ENCODE data around the gene TMEM107. TPM values are rescaled to one million over a fixed set of nuclear protein-coding genes. Genes with fewer than 3 reads are reported as not detected.

TMEM107 gene
- total and polyA plus RNA-seq, 10 of the 15 experiments (the other 5 are each of a cell fraction or from before 2014, with no cell fraction given) = 7.9 to 38.7 (median 22.9) TPM

DNA sequence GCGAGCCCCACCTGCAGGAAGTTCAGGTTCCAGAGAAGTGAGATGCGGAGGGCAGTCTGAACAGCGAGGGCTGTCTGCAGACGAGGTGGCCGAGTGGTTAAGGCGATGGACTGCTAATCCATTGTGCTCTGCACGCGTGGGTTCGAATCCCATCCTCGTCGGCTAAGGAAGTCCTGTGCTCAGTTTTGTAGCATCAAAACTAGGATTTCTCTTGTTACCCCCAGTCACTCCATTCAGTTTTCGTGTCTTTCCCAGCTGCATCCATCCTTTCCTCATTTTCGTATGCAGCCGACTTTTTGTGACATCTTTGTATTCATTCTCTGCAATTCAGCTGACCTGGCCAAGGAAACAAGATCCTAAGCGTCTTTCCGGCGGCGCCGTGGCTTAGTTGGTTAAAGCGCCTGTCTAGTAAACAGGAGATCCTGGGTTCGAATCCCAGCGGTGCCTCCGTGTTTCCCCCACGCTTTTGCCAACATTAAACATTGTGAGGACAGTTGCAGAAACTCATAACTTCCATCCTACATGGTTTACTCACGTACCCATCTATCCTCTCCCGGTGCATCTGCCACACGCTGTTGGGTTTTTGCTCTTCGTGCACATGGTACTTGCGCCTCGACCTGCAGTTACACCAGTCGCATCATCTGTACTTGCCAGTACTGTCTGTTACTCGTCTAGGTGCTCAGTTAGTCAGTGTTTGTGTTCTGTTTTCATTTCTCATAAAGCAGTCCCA lies 10.8 kb upstream of the TMEM107 start (continued):
- TF ChIP-seq RAD21 (IDR thresholded peaks at IDR 0.05; ENCODE audit: insufficient read depth, low read depth, low read length) = peak; percentile 10; the same call in 1 of the 2 replicates
- TF ChIP-seq, protein P1, sequence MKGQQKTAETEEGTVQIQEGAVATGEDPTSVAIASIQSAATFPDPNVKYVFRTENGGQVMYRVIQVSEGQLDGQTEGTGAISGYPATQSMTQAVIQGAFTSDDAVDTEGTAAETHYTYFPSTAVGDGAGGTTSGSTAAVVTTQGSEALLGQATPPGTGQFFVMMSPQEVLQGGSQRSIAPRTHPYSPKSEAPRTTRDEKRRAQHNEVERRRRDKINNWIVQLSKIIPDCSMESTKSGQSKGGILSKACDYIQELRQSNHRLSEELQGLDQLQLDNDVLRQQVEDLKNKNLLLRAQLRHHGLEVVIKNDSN (IDR thresholded peaks at IDR 0.05; ENCODE audit: borderline replicate concordance, extremely low read length, insufficient read depth, low read depth, low read length) = no peak
- TF ChIP-seq NFXL1 (IDR thresholded peaks at IDR 0.05; ENCODE audit: borderline replicate concordance) = no peak
- peak; percentile 18; the same call in 1 of the 2 replicates for TF ChIP-seq MTA3 (IDR thresholded peaks at IDR 0.05; ENCODE audit: borderline replicate concordance, low read length)
- TF ChIP-seq SRF (IDR thresholded peaks at IDR 0.05; ENCODE audit: low read depth in 2 of 2, low read length in 2 of 2) = 0 out of 4 replicates have a peak, but pooled peaks of 1 of the 2 experiments have one; percentile 35
- peak; percentile 45 for TF ChIP-seq ZNF217 (IDR thresholded peaks at IDR 0.05)
- TF ChIP-seq ZBED1 (IDR thresholded peaks at IDR 0.05; ENCODE audit: borderline replicate concordance) = no peak; the same call in 1 of the 2 replicates
- TF ChIP-seq LARP7 (IDR thresholded peaks at IDR 0.05) = peak; percentile 22; the same call in 1 of the 2 replicates
- TF ChIP-seq, protein P2, sequence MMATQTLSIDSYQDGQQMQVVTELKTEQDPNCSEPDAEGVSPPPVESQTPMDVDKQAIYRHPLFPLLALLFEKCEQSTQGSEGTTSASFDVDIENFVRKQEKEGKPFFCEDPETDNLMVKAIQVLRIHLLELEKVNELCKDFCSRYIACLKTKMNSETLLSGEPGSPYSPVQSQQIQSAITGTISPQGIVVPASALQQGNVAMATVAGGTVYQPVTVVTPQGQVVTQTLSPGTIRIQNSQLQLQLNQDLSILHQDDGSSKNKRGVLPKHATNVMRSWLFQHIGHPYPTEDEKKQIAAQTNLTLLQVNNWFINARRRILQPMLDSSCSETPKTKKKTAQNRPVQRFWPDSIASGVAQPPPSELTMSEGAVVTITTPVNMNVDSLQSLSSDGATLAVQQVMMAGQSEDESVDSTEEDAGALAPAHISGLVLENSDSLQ (IDR thresholded peaks at IDR 0.05) = peak; percentile 63
- no peak for TF ChIP-seq RBBP5 (conservative IDR thresholded peaks at IDR 0.05)
- peak; percentile 25 for TF ChIP-seq SP1 (IDR thresholded peaks at IDR 0.05; ENCODE audit: low read depth, low read length)
- TF ChIP-seq SIN3A (IDR thresholded peaks at IDR 0.05; ENCODE audit: low read depth, low read length) = peak; percentile 68; the same call in 1 of the 2 replicates
- no peak for TF ChIP-seq MTA2 (IDR thresholded peaks at IDR 0.05; ENCODE audit: low read depth)
- TF ChIP-seq ZNF207 (IDR thresholded peaks at IDR 0.05; ENCODE audit: borderline replicate concordance) = peak; percentile 26; the same call in 1 of the 2 replicates
- peak; percentile 29; the same call in 1 of the 2 replicates for TF ChIP-seq CBFB (IDR thresholded peaks at IDR 0.05; ENCODE audit: low read depth)
- TF ChIP-seq, protein P3, sequence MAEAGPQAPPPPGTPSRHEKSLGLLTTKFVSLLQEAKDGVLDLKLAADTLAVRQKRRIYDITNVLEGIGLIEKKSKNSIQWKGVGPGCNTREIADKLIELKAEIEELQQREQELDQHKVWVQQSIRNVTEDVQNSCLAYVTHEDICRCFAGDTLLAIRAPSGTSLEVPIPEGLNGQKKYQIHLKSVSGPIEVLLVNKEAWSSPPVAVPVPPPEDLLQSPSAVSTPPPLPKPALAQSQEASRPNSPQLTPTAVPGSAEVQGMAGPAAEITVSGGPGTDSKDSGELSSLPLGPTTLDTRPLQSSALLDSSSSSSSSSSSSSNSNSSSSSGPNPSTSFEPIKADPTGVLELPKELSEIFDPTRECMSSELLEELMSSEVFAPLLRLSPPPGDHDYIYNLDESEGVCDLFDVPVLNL (IDR thresholded peaks at IDR 0.05; ENCODE audit: low read depth, low read length) = no peak
- TF ChIP-seq, protein P4, sequence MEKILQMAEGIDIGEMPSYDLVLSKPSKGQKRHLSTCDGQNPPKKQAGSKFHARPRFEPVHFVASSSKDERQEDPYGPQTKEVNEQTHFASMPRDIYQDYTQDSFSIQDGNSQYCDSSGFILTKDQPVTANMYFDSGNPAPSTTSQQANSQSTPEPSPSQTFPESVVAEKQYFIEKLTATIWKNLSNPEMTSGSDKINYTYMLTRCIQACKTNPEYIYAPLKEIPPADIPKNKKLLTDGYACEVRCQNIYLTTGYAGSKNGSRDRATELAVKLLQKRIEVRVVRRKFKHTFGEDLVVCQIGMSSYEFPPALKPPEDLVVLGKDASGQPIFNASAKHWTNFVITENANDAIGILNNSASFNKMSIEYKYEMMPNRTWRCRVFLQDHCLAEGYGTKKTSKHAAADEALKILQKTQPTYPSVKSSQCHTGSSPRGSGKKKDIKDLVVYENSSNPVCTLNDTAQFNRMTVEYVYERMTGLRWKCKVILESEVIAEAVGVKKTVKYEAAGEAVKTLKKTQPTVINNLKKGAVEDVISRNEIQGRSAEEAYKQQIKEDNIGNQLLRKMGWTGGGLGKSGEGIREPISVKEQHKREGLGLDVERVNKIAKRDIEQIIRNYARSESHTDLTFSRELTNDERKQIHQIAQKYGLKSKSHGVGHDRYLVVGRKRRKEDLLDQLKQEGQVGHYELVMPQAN (conservative IDR thresholded peaks at IDR 0.05) = no peak; the same call in 1 of the 2 replicates
- peak; percentile 69 for TF ChIP-seq RAD51 (IDR thresholded peaks at IDR 0.05)
- no peak for TF ChIP-seq RFX5 (IDR thresholded peaks at IDR 0.05; ENCODE audit: low read depth, low read length)
- no peak for TF ChIP-seq EZH2 (IDR thresholded peaks at IDR 0.05; ENCODE audit: borderline replicate concordance, control insufficient read depth, low read depth, low read length)
- TF ChIP-seq GATAD2B (conservative IDR thresholded peaks at IDR 0.05; ENCODE audit: low read depth) = 0 out of 2 replicates have a peak, but pooled peaks have one; percentile 56
- TF ChIP-seq, protein P5, sequence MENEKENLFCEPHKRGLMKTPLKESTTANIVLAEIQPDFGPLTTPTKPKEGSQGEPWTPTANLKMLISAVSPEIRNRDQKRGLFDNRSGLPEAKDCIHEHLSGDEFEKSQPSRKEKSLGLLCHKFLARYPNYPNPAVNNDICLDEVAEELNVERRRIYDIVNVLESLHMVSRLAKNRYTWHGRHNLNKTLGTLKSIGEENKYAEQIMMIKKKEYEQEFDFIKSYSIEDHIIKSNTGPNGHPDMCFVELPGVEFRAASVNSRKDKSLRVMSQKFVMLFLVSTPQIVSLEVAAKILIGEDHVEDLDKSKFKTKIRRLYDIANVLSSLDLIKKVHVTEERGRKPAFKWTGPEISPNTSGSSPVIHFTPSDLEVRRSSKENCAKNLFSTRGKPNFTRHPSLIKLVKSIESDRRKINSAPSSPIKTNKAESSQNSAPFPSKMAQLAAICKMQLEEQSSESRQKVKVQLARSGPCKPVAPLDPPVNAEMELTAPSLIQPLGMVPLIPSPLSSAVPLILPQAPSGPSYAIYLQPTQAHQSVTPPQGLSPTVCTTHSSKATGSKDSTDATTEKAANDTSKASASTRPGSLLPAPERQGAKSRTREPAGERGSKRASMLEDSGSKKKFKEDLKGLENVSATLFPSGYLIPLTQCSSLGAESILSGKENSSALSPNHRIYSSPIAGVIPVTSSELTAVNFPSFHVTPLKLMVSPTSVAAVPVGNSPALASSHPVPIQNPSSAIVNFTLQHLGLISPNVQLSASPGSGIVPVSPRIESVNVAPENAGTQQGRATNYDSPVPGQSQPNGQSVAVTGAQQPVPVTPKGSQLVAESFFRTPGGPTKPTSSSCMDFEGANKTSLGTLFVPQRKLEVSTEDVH (IDR thresholded peaks at IDR 0.05; ENCODE audit: low read depth, partially characterized antibody) = peak; percentile 16
